GM20431 (cell line): ENCODE results near the gene GLIS1.

Experiments used
- in situ Hi-C: fragments of 300-500 bp; cut with MseI, MboI; formaldehyde crosslinking; loops from one replicate; pipeline ENCODE4 v1.15.0; 2020; ENCODE audit warnings: low sequenced_read_pairs; ENCODE audit not compliant: unreplicated experiment

GLIS1 gene

GRCh38 chr1:53722025-53722424 is 16.9 kb downstream of the GLIS1 start:
- in situ Hi-C loops = no loop called here

- in situ Hi-C loops = no loop called here
Observed at GRCh38 chr1:53721088-53721487, 17.9 kb downstream of the GLIS1 start.

DNA sequence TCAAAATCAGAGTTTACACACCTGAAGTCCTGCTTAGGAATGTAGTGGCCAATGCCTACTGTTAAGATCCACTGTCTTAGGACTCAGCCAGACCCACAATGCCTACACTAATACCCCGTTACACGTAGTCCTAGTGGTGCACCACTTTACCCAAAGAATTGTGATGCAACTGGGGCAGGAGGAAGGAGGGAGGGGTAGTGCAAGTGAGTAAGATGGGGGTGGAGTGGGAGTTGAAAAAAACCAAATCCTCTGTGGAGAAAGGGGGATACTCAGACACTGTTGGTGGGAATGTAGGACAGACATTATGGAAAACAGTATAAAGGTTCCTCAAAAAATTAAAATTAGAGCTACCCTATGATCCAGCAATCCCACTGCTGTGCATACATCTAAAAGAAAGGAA is 19.5 kb downstream of the GLIS1 start:
- in situ Hi-C loops = no loop called here

DNA sequence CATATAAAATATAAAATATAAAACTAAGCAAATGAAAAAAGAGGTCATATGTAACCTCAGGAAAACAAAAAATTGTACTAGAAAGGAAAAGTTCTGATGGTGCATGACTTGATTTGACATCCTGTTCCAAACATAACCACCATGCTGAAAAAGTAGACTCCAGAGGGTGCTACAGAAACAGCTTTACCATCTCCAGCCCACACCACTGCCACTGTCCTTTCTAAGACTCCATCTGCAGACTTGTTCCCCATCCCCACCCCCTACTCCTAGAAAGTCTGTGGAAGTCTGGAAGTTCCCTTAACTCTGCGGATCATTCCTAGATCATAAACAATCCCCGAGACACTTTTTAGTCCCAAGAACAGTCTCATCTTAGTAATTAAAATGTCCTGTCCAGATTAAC is 20.5 kb downstream of the GLIS1 start:
- in situ Hi-C loops = no loop called here

DNA sequence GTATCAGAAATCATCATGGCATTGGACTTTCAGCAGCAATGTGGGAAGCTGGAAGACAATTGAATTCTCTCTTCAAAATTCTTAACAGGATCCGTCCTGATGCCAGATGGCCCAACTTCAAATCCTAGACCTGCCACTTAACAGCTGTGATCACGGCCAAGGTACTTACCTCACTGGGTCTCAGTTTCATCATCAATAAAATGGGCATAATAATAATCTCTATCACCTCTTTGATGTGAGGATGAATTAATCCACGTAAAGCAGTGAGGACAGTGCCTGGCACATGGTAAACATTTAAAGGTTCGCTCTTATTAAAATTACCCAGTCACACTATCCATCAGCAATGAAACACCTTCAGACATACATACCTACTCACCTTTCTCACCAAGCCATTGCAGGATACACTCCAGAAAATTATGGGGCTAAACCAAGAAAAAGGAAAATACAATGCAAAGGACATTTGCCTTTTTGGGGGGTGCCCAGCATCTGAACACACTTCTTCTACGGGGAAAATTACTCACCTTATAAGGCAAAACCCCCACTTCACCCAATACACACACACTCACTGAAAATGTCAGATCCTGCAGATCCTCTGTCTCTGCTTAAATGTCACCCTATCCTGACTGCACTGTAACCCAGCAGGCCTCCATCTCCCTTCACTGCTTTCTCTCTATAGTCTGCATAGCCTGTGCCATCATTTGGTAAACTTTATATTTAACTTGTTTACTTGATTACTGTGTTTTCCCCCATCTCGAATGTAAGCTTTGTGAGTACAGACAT is 21.7 kb downstream of the GLIS1 start:
- in situ Hi-C loops = no loop called here

DNA sequence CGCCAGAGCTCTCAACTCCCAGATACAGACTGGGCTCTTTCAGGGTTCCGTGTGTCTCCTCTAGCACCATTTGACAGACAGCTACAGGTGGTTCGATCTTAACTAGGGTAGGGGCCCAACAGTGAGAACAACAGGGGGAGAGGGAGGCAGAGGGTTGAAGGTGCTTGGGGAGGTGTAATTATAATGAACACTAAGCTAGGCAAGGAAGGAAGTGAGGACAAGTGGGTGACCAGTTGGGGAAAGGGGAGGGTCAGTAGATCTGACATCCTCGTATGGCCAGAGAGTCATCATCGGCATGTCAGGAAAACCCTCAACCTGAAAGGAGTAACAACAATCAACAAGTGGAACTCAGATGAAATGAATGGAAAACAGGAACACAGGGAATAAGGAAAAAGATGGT is 22.8 kb downstream of the GLIS1 start:
- in situ Hi-C loops = no loop called here

DNA sequence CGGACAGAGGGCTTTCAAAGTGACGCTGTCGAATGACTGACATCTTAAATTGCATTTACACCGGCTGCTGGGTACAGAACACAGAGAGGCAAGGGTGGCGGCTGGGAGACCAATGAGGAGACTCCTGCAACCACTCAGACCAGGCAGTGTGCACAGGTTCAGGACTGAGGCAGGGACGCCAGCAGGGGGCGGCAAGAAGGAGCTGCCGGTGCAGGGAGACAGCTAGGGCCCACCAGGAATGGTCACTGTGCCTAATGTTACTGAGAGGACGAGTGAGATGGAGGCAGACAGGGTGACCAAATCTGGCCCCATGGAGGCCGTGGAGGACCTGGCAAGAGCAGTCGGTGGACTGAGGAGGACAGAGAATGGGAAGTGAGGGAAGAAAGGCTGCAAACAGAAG is 23.5 kb downstream of the GLIS1 start:
- in situ Hi-C loops = no loop called here

GRCh38 chr1:53712276-53712675 is 26.7 kb downstream of the GLIS1 start:
- in situ Hi-C loops = no loop called here

DNA sequence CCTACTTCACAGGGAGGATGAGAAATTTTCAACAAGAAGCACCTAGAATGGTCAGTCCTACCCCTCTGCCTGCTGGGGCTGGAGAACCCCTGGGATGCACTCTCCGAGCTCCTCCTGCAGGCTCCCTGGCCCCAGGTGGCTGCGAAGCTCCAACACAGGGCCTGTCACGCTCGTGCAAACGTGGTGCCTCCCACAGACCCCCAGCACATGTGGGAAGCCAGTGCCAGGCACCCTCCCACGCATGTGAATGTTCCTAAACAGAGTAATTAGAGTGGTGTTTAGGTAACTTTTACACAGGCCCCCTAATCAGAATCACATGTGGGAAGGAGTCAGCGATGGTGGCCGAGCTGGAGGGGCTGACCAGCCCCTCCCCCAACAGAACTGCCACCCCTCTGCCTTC is 28.4 kb downstream of the GLIS1 start:
- in situ Hi-C loops = no loop called here

DNA sequence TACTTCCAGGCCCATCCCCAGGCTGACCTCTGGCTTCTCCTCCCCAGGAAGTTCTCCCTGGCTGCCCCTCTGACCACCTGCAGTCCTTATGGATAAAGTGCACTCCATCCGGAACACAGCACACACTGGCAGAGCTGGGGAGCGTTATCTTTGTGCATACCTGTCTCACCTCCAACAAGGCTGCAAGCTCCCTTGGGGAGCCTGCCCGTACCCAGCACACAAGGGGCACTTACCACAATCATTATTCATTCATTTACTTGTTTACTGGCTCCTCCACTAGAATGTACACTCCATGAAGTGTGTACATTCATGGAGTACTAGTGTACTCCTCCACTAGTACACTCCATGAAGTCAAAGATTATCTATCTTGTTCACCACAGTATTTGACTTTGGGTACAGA is 30.3 kb downstream of the GLIS1 start:
- in situ Hi-C loops = no loop called here

- in situ Hi-C loops = no loop called here
Observed at GRCh38 chr1:53706356-53706755, 32.6 kb downstream of the GLIS1 start.

GRCh38 chr1:53705446-53706096 is 33.4 kb downstream of the GLIS1 start:
- in situ Hi-C loops = no loop called here

GRCh38 chr1:53704804-53705445 is 34.0 kb downstream of the GLIS1 start:
- in situ Hi-C loops = no loop called here

GRCh38 chr1:53704304-53704703 is 34.7 kb downstream of the GLIS1 start:
- in situ Hi-C loops = no loop called here

DNA sequence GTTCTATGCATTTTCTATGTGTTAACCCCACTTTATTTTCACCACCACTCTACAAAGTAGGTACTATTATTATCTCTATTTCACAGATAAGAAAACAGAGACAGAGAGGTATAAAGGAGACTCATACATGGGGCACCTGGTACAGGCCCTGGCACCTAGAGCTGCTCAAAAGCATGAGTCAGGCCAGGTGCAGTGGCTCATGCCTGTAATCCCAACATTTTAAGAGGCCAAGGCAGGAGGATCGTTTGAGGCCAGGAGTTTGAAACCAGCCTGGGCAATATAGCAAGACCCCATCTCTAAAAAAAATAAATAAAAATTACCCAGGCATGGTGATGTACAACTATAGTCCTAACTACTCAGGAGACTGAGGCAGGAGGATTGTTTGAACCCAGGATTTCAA is 35.8 kb downstream of the GLIS1 start:
- in situ Hi-C loops = no loop called here

DNA sequence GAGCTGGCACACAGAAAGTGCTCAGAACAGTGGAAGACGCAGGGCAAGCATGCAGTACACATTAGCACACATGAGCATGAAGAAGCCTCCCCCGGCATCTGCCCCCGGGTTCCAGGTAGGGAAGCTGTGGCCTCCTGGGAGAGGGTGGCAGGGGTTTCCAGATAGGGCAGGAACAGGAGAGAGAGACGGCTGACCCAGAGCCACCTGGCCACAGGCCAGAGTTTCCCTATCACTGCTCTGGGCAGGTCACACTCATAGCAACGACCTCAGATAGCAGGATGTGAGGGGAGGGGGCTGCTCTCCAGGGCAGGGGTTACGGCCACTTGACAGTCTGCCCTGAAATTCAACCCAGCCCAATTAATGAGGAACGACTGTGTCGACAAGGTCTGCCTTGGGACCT is 36.6 kb downstream of the GLIS1 start:
- in situ Hi-C loops = no loop called here

DNA sequence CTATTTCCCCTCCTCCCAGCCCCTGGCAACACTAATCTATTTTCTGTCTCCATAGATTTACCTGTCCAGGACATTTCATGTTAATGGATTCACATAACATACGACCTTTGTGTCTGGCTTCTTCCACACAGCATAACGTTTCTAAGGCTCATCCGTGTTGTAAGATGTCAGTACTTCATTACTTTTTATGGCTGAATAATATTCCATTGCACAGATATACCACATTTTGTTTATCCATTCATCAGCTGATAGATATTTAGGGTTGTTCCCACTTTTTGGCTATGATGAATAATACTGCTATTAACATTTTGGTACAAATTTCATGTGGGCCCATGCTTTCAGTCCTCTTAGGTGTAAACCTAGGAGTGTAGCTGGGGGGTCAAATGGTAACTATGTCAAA is 38.2 kb downstream of the GLIS1 start:
- in situ Hi-C loops = no loop called here

GRCh38 chr1:53699981-53700380 is 39.0 kb downstream of the GLIS1 start:
- in situ Hi-C loops = no loop called here

DNA sequence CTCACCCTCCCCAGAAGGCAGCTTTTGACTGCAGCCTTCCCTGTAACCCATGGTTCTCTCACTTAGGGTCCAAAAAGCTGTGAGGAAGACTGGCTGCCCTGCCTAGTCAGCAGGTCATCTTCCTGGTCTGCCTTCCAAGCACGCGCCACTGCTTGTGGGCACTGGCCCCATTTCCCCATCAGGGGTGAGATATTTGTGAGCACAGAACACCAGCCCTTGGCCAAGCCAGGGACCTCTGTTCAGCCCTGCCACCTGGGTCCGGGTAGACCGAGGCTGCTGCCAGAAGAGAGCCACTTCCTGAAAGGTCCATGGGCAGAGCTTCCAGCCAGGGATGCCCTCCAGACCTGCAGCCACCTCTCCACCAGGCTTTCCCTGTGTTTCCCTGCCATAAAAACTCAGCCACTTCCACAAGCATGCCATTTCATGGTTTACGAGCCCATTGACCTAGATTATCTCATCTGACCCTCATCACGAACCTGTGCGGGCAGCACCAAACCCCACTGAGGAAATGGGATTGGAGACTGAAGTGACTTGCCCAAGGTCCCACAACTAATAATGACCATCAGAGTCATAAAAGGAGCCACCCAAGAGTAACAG is 40.5 kb downstream of the GLIS1 start:
- in situ Hi-C loops = no loop called here

DNA sequence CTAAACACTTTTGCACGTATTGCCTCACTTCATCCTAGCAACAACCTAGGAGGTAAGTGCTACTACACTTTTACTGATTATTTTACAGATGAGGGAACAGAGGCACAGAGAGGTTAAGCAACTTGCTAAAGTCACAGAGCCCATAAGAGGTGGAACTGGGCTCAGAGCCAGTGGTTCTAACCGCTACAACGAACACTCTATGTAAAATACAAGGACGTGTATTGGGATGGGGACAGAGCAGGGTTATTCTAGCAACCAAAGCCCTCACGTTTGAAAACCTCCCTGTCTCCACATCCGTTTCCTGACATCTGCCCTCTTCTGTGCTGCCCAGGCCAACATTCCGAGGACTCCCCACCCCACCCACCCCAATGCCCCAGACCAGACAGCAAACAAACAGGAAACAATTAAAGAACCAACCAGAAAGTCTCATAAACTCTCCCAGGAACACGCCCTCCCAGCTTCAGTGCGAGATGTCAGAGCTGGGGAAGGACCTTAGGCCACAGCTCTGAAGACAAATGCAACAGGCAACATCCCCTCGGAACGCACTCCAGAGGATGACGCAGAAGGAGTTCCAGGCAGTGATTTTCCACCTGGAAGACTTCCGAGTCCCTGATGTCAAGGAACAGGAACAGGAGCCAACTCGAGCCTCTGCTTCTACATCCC is 41.1 kb downstream of the GLIS1 start:
- in situ Hi-C loops = no loop called here

GRCh38 chr1:53696990-53697389 is 42.0 kb downstream of the GLIS1 start:
- in situ Hi-C loops = no loop called here
